ENCODE measurements around the gene TMEM178B. TPM values are rescaled to one million over a fixed set of nuclear protein-coding genes. Genes with fewer than 3 reads are reported as not detected.
"Not testable (repeated sequence)": the region's sequence is repeated elsewhere in the genome, so short reads cannot be mapped to it uniquely, and the experiment has no call there.

The TMEM178B gene
- total and polyA plus RNA-seq, 7 donors, result 0.16 to 4.7 (median 1.4) TPM; not detected in 2

DNA sequence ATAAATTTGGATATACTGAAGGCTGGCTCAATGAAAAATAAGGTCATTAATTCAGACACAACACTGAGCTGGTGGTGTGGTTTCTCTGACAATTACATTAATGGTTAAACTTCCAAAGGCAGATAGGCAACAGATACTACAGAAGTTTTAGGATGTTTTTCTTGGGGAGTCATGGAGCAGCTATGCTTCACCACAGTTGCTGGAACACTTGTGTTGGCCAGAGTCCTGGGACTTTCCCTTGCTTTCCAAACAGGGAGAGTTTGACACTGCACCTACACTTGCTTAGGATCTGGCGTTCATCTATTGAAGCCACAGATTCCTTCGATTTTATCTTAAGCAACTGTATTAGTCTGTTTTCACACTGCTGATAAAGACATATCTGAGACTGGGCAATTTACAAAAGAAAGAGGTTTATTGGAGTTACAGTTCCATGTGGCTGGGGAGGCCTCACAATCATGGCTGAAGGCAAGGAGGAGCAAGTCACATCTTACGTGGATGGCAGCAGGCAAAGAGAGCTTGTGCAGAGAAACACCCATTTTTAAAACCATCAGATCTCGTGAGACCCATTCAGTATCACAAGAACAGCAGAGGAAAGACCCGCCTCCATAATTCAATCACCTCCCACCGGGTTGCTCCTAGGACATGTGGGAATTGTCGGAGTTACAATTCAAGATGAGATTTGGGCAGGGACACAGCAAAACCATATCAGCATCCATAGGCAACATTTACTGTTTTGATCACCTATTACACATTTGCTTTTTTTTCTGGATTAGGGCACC lies 27.8 kb upstream of the TMEM178B start:
- peaks cover 0 to 8% (median 4%) of the 10 kb centered on the region in 4 donors for H3K4me1 ChIP-seq
- no peaks in the 10 kb centered on the region for H3K36me3 ChIP-seq
- 82 to 87% methylated on average over 7 of the region's 7 CpGs for WGBS, 2 donors
- no peaks in the 10 kb centered on the region for H3K27me3 ChIP-seq
- TF ChIP-seq, protein P1, sequence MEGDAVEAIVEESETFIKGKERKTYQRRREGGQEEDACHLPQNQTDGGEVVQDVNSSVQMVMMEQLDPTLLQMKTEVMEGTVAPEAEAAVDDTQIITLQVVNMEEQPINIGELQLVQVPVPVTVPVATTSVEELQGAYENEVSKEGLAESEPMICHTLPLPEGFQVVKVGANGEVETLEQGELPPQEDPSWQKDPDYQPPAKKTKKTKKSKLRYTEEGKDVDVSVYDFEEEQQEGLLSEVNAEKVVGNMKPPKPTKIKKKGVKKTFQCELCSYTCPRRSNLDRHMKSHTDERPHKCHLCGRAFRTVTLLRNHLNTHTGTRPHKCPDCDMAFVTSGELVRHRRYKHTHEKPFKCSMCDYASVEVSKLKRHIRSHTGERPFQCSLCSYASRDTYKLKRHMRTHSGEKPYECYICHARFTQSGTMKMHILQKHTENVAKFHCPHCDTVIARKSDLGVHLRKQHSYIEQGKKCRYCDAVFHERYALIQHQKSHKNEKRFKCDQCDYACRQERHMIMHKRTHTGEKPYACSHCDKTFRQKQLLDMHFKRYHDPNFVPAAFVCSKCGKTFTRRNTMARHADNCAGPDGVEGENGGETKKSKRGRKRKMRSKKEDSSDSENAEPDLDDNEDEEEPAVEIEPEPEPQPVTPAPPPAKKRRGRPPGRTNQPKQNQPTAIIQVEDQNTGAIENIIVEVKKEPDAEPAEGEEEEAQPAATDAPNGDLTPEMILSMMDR (IDR thresholded peaks at IDR 0.05), result no peak
- TF ChIP-seq EP300 (IDR thresholded peaks at IDR 0.05) (no peak), POLR2AphosphoS5 (IDR thresholded peaks at IDR 0.05) (no peak), POLR2A (IDR thresholded peaks at IDR 0.05) (no peak)
- no peak for DNase-seq
- intact Hi-C loops (cut with DNase I), result no loop called here
- no peaks in the 10 kb centered on the region for H3K9me3 ChIP-seq
- H3K27ac ChIP-seq, result no peak overlapping the region
- H3K4me3 ChIP-seq, result no peak overlapping the region

- intact Hi-C loops (cut with DNase I), result no loop called here
- 42 to 46% methylated on average over 9 of the region's 9 CpGs for WGBS, 2 donors
- no peak overlapping the region for H3K4me3 ChIP-seq
- no peak overlapping the region for H3K27ac ChIP-seq
- H3K36me3 ChIP-seq, result no peaks in the 10 kb centered on the region
- peaks cover 0 to 2% (median 0%) of the 10 kb centered on the region in 4 donors for H3K9me3 ChIP-seq
- no peak for DNase-seq
- no peaks in the 10 kb centered on the region for H3K4me1 ChIP-seq
- no peaks in the 10 kb centered on the region for H3K27me3 ChIP-seq
- TF ChIP-seq, protein P1 (IDR thresholded peaks at IDR 0.05), result no peak
- no peak for TF ChIP-seq POLR2A (IDR thresholded peaks at IDR 0.05)
- no peak for TF ChIP-seq EP300 (IDR thresholded peaks at IDR 0.05)
- TF ChIP-seq POLR2AphosphoS5 (IDR thresholded peaks at IDR 0.05), result no peak
Measured at GRCh38 chr7:141053626-141054025, 20.2 kb upstream of the TMEM178B start.

DNA sequence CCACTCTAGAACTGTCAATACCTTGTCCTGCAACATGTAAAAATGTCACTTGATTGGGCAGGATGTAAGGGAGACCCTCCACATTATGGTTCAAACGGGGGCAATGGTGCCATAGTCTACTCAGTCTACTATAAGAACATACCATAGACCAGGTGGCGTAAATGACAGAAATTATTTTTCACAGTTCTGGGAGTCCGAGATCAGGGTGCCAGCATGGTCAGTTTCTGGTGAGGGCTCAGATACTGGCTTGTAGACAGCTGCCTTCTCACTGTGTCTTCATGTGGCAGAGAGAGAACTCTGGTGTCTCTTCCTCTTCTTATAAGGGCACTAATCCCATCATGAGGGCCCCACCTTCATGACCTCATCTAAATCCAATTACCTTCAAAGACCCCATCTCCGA lies 18.7 kb upstream of the TMEM178B start:
- Histone ChIP-seq H3K4me1 (no peaks in the 10 kb centered on the region), H3K27me3 (no peaks in the 10 kb centered on the region), H3K36me3 (no peaks in the 10 kb centered on the region), H3K27ac (no peak overlapping the region), H3K9me3 (peaks cover 0 to 2% (median 0%) of the 10 kb centered on the region in 4 donors), H3K4me3 (no peak overlapping the region)
- no peak for DNase-seq
- TF ChIP-seq EP300 (IDR thresholded peaks at IDR 0.05) (no peak), POLR2A (IDR thresholded peaks at IDR 0.05) (no peak)
- TF ChIP-seq, protein P1 (IDR thresholded peaks at IDR 0.05), result no peak
- intact Hi-C loops (cut with DNase I), result no loop called here
- WGBS, 2 donors, result 89 to 90% methylated on average over 4 of the region's 4 CpGs

DNA sequence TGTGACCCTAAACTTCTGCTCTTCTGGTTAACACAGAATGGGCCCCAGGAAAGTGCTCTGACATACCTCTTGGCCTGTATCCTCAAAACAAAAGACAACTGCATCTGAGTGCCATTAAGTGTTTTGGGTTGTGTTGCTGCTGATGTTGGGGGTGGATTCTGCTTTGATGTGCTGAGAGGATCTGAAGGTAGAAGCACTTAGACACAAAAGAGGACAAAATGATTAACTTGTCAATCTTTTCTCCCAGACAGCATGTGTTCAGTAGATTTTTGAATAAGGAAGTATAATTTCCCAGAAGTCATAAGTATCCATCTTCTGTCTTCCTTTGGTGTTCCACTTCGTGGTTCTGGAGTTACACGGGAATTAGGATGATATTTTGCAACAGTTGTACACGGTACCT lies 16.1 kb upstream of the TMEM178B start:
- no peaks in the 10 kb centered on the region for H3K36me3 ChIP-seq
- 88 to 89% methylated on average over 3 of the region's 3 CpGs for WGBS, 2 donors
- intact Hi-C loops (cut with DNase I), result no loop called here
- H3K4me3 ChIP-seq, result no peak overlapping the region
- peaks cover 0 to 2% (median 0%) of the 10 kb centered on the region in 4 donors for H3K9me3 ChIP-seq
- H3K27me3 ChIP-seq, result no peaks in the 10 kb centered on the region
- no peak overlapping the region for H3K27ac ChIP-seq
- no peaks in the 10 kb centered on the region for H3K4me1 ChIP-seq
- DNase-seq, result no peak
- TF ChIP-seq POLR2AphosphoS5 (IDR thresholded peaks at IDR 0.05) (no peak), EP300 (IDR thresholded peaks at IDR 0.05) (no peak), POLR2A (IDR thresholded peaks at IDR 0.05) (no peak)
- TF ChIP-seq, protein P1 (IDR thresholded peaks at IDR 0.05), result no peak

DNA sequence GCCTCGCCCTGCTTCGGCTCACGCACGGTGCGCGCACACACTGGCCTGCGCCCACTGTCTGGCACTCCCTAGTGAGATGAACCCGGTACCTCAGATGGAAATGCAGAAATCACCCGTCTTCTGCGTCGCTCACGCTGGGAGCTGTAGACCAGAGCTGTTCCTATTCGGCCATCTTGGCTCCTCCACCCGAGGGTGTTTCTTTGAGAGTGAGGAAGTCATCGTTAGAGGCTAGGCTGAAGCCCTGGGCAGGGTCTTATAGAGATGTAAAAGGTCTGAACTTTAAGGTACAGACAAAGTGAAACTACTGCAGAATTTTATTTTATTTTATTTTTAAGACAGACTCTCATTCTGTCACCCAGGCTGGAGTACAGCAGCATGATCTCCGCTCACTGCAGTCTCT lies 6.0 kb upstream of the TMEM178B start:
- peaks cover 0 to 19% (median 16%) of the 10 kb centered on the region in 4 donors for H3K4me1 ChIP-seq
- H3K27ac ChIP-seq; H3K9me3 ChIP-seq; intact Hi-C loops (cut with DNase I); H3K27me3 ChIP-seq; DNase-seq; H3K4me3 ChIP-seq; H3K36me3 ChIP-seq: not testable (repeated sequence)
- WGBS, 2 donors, result 81 to 90% methylated on average over 8 of the region's 16 CpGs

Data from sigmoid colon (tissue), 7 donors.